Small intestine (tissue), 7 donors: Measurements from ENCODE around the gene TM7SF3. TPM values are rescaled to one million over a fixed set of nuclear protein-coding genes. Genes with fewer than 3 reads are reported as not detected.

Experiments used
- DNase-seq, 2 donors: peaks; one replicate each; pipeline versions ENCODE4 v3.0.0 to v3.0.0-alpha.2; 2013
- FAIRE-seq: peaks from 2 replicates; lab custom pipeline; 2012; peaks lifted over from hg19 to GRCh38; lab: Jason Lieb, UNC
- H3K27ac ChIP-seq, 3 donors: one replicate each; pipeline ENCODE4 v1.5.1; 2013; ENCODE audit warnings: low read length in 2 of 3, mild to moderate bottlenecking in 2 of 3, control low read depth in 1 of 3, inconsistent platforms in 1 of 3, low read depth in 1 of 3, moderate library complexity in 1 of 3
- H3K27me3 ChIP-seq, 3 donors: one replicate each; pipeline ENCODE4 v1.6.1; 2013; ENCODE audit warnings: low read length in 3 of 3, inconsistent platforms in 1 of 3; ENCODE audit not compliant: control insufficient read depth in 3 of 3, insufficient read depth in 3 of 3
- H3K36me3 ChIP-seq, 3 donors: one replicate each; pipeline ENCODE4 v1.6.1; 2013; ENCODE audit warnings: low read length in 3 of 3, inconsistent platforms in 1 of 3, low read depth in 1 of 3, mild to moderate bottlenecking in 1 of 3, moderate library complexity in 1 of 3; ENCODE audit not compliant: control insufficient read depth in 3 of 3, insufficient read depth in 2 of 3
- H3K4me1 ChIP-seq, 3 donors: one replicate each; pipeline ENCODE4 v1.6.1; 2013; ENCODE audit warnings: low read length in 2 of 3, inconsistent platforms in 1 of 3, low read depth in 1 of 3, mild to moderate bottlenecking in 1 of 3, moderate library complexity in 1 of 3; ENCODE audit not compliant: control insufficient read depth in 3 of 3, insufficient read depth in 2 of 3
- H3K4me3 ChIP-seq, 3 donors: one replicate each; pipeline ENCODE4 v1.5.1; 2013; ENCODE audit warnings: low read length in 3 of 3, control low read depth in 1 of 3, inconsistent platforms in 1 of 3, low read depth in 1 of 3, mild to moderate bottlenecking in 1 of 3, moderate library complexity in 1 of 3
- H3K9me3 ChIP-seq, 2 donors: one replicate each; pipeline ENCODE4 v1.6.1; 2013; ENCODE audit warnings: low read depth in 1 of 2, low read length in 1 of 2; ENCODE audit not compliant: control insufficient read depth in 2 of 2, insufficient read depth in 1 of 2
- WGBS, 3 donors: extraction: QIAGEN DNeasy Blood & Tissue Kit; methylation state at CpG; one replicate each; pipeline ENCODE4 v1.1.7; 2013; 5-methylcytosine and 5-hydroxymethylcytosine counted together
- polyA plus RNA-seq, 4 donors: library from polyadenylated mRNA; stranded (reverse) in 3 of 4; unstranded in 1 of 4; fragments of 200-250 nt in 3 of 4; fragments of 120-200 nt in 1 of 4; gene quantifications; one replicate each; pipeline versions ENCODE4 v1.2.1 to v1.2.3, GENCODE V29; 2013
- donor health status: healthy with polysubstance abuse.
- donor health status: control.
- donor health status: control.
- donor health status: Bipolar disorder and iron deficiency.
- donor health status: healthy.

The TM7SF3 gene
- polyA plus RNA-seq, 4 donors = 9.2 to 65.7 (median 30.7) TPM

DNA sequence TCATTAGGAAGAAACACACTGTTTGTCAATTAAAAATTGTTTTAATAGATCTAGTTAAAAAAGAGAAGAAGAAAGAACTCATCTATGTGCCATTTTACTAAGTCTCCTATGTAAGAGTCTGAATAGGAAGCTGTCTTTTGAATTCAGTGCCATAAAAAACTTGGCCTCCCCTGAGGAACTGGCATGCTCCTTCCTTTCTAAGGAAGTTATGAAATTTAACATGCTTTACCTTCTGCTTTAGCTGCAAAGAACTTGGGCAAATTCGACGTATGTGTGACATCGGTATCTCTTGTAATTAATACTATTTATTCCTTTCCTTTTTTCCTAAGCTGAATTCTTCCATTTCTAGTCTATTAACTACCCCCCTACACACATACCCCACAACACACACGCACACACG is 12.5 kb downstream of the TM7SF3 start:
- H3K36me3 ChIP-seq = peaks cover 0 to 12% (median 3%) of the 10 kb centered on the region in 3 donors
- 87 to 97% (median 95%) methylated on average over 5 of the region's 5 CpGs for WGBS, 3 donors

DNA sequence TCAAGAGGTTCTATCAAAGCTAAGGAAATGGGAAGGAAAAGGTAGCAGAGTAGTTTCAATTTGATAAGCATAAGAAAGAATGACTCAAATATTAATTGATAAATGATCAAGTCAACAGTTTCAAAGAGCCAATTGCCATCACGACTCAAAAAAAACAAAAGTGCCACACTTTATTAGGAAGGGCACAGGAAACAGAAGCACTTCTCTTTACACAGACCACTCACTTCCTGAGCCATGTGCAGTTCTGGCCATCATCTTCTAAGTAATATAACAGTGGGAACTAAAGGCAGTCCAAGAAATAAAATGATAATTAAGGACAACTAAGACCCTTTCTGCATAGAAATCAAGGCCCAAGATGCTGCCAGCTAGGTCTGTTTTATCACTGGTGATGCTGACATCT is 13.2 kb downstream of the TM7SF3 start:
- Histone ChIP-seq H3K27ac (no peak overlapping the region), H3K9me3 (no peaks in the 10 kb centered on the region), H3K4me1 (no peaks in the 10 kb centered on the region), H3K36me3 (peaks cover 0 to 12% (median 3%) of the 10 kb centered on the region in 3 donors), H3K27me3 (no peaks in the 10 kb centered on the region), H3K4me3 (no peak overlapping the region)
- 48 to 74% (median 57%) methylated on average over 1 of the region's 1 CpG for WGBS, 3 donors
- DNase-seq (no peak), FAIRE-seq (no peak)

More for the DNA sequence above, 12.5 kb downstream of the TM7SF3 start:
- H3K27ac ChIP-seq = no peak overlapping the region
- no peak overlapping the region for H3K4me3 ChIP-seq
- no peaks in the 10 kb centered on the region for H3K27me3 ChIP-seq
- DNase-seq (no peak), FAIRE-seq (no peak)
- H3K9me3 ChIP-seq = no peaks in the 10 kb centered on the region
- no peaks in the 10 kb centered on the region for H3K4me1 ChIP-seq

DNA sequence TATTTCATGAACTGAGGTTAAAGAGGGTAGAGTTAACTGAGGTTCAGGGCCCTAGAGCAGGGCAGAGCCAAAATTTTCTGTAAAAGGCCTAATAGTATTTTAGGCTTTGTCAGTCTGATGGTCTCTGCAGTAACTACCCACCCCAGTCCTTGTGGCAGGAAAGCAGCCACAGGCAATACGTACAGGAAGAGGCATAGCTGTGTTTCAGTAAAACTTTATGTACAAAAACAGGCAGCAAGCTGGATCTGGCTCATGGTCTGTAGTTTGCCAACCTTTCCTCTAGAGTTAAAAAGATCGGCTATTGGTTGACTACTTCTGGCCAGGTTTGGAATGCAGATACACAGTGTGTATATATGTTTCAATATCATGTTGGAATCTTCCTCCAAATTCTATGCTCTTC is 17.2 kb downstream of the TM7SF3 start:
- Histone ChIP-seq H3K4me1 (no peaks in the 10 kb centered on the region), H3K36me3 (peaks cover 3 to 23% (median 4%) of the 10 kb centered on the region in 3 donors), H3K27me3 (no peaks in the 10 kb centered on the region), H3K27ac (no peak overlapping the region), H3K4me3 (no peak overlapping the region), H3K9me3 (no peaks in the 10 kb centered on the region)
- FAIRE-seq (no peak), DNase-seq (no peak)
- WGBS, 3 donors = 90 to 94% (median 93%) methylated on average over 2 of the region's 2 CpGs

DNA sequence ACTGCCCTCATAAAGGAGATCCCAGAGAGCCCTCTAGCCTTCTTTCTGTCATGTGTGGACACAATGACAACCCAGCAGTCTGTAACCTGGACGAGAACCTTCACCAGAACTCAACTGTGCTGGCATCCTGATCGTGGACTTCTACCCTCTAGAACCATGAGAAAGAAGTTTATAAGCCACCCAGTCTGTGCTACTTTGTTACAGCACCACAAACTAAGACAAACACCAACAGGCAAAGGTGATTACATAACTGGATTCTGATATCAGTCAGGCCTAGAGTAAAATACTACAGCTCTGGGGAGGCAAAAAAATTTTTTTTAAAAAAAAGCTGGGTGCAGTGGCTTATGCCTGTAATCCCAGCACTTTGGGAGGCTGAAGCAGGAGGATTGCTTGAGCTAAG is 18.5 kb downstream of the TM7SF3 start:
- Histone ChIP-seq H3K27me3 (no peaks in the 10 kb centered on the region), H3K9me3 (no peaks in the 10 kb centered on the region), H3K4me1 (no peaks in the 10 kb centered on the region), H3K4me3 (no peak overlapping the region), H3K27ac (no peak overlapping the region), H3K36me3 (peaks cover 3 to 21% (median 4%) of the 10 kb centered on the region in 3 donors)
- 82 to 90% (median 88%) methylated on average over 2 of the region's 2 CpGs for WGBS, 3 donors
- no peak for DNase-seq
- FAIRE-seq = no peak

DNA sequence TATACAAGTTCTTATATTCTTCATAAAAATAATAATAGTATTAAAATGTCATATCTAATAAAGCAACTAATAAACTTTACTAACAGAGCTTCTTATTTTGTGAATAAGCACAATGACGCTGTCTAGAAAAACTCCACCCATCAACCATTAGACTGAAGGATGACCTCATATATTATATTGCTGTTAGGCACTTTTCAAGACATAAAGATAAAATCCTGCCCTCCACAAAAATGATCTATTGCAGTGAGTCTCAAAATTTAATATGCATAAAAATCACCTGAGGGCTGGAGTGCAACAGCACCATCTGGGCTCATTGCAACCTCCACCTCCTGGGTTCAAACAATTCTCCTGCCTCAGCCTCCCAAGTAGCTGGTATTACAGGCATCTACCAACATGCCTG is 20.1 kb downstream of the TM7SF3 start:
- FAIRE-seq = no peak
- WGBS, 3 donors = 94 to 97% (median 95%) methylated on average over 1 of the region's 1 CpG
- peaks cover 4 to 21% (median 8%) of the 10 kb centered on the region in 3 donors for H3K36me3 ChIP-seq

DNA sequence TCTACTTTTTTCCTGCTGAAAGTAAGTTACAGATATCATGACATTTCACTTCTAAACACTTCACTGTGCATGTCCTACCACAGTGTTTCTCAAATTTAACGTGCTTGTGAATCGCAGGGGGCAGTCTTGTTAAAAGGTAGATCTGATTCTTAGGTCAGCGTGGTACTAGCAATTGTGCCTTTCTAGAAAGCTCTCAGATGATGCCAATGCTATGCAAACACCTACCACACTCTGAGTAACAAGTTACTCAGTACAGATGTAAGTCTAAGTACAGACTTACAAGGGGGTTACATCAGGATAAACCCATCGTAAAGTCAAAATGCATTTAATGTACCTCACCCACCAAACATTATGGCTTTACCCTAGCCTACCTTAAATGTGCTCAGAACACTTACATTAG is 22.4 kb downstream of the TM7SF3 start:
- Histone ChIP-seq H3K9me3 (no peaks in the 10 kb centered on the region), H3K27ac (no peak overlapping the region), H3K4me3 (no peak overlapping the region), H3K4me1 (peaks cover 0 to 3% (median 0%) of the 10 kb centered on the region in 3 donors), H3K27me3 (no peaks in the 10 kb centered on the region), H3K36me3 (peaks cover 4 to 24% (median 8%) of the 10 kb centered on the region in 3 donors)
- FAIRE-seq (no peak), DNase-seq (no peak)
- WGBS, 3 donors = 86 to 96% (median 95%) methylated on average over 4 of the region's 4 CpGs

More for the DNA sequence above, 20.1 kb downstream of the TM7SF3 start:
- Histone ChIP-seq H3K4me3 (no peak overlapping the region), H3K9me3 (no peaks in the 10 kb centered on the region), H3K27me3 (no peaks in the 10 kb centered on the region), H3K27ac (no peak overlapping the region), H3K4me1 (peaks cover 0 to 3% (median 0%) of the 10 kb centered on the region in 3 donors)
- DNase-seq = no peak

DNA sequence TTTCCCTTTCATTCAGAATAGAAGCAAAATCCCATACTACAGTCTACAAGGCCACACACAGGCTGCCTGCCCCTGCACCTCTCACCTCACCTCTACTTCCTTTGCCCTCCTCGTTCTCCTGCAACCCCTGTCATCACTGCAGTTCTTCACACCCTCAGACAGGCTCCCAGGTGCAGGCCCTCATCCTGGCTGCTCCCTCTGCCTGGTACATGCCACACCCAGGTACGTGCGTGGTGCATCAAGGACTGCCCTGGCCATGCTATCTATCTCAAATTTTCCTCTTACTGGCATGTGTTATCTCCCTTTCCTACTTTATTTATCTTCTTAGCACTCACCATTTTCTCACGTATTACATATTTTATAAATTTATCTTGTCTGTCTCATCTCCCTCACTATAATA is 24.3 kb downstream of the TM7SF3 start:
- 65 to 78% (median 75%) methylated on average over 4 of the region's 4 CpGs for WGBS, 3 donors
- Histone ChIP-seq H3K4me3 (no peak overlapping the region), H3K4me1 (peaks cover 0 to 3% (median 0%) of the 10 kb centered on the region in 3 donors), H3K27ac (no peak overlapping the region), H3K9me3 (no peaks in the 10 kb centered on the region), H3K27me3 (no peaks in the 10 kb centered on the region), H3K36me3 (peaks cover 0 to 34% (median 8%) of the 10 kb centered on the region in 3 donors)
- DNase-seq (no peak), FAIRE-seq (no peak)

DNA sequence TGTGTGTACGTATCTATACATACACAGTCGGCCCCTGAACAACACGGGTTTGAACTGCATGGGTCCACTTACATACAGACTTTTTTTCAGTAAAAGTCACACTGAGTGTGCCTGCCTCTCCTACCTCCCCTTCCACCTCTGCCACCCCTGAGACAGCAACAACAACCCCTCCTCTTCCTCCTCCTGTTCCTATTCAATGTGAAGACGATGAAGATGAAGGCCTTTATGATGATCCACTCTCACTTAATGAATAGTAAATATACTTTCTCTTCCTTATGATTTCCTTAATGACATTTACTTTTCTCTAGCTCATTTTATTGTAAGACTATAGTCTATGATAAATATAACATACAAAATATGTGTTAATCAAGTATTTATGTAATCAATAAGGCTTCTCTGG is 25.5 kb downstream of the TM7SF3 start:
- Histone ChIP-seq H3K36me3 (peaks cover 0 to 35% (median 8%) of the 10 kb centered on the region in 3 donors), H3K9me3 (no peaks in the 10 kb centered on the region), H3K4me3 (no peak overlapping the region), H3K27ac (no peak overlapping the region), H3K4me1 (peaks cover 0 to 3% (median 0%) of the 10 kb centered on the region in 3 donors), H3K27me3 (no peaks in the 10 kb centered on the region)
- no peak for DNase-seq
- 86 to 96% (median 93%) methylated on average over 4 of the region's 4 CpGs for whole genome bisulfite sequencing, 3 donors
- FAIRE-seq = no peak
